ENCODE measurements around the gene STKLD1. TPM values are rescaled to one million over a fixed set of nuclear protein-coding genes. Genes with fewer than 3 reads are reported as not detected.

STKLD1 gene
- total RNA-seq, 1 donor from 2014 or later, result 1.2 TPM

DNA sequence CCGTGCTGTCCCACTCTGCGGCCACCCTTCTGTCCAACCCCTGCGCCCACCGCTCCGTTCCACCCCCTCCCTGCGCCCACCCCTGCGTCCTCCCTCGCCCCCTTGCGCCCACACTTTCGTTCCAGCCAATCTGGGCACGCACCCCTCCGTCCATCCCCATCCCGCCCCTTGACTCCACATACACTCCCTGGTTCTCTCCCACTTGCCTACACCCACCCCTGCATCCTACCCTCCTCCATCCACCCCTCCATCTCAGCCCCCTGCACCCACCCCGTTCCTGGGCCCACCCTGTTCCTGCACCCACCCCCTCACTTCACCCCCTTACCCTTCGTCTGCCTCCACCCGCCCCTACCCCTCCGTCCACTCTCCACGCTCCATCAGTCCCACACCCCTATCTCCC is 53.0 kb downstream of the STKLD1 start:
- Histone ChIP-seq H3K36me3 (no peaks in the 10 kb centered on the region), H3K4me3 (no peak overlapping the region)
- ATAC-seq, result peak; percentile 4

DNA sequence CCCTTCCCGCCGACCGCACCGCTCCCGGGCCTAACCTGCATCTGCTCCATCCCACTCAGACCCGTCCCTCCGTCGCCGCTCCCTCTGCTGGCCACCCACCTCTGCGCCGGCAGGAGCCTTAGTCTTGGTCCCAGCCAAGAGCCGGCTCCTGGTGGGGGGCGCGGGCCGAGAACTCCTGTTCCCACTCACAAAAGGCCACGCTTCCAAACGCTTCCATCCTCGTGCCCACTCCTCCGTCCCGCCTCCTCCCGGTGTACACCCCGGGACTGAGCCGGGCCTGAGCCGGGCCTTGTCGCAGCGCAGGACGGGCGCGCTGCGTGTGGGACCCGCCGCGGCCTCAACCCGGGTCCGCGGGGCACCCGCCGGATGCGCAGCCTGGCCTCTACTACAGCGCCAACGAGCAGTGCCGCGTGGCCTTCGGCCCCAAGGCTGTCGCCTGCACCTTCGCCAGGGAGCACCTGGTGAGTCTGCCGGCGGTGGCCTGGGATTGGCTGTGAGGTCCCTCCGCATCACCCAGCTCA is 53.5 kb downstream of the STKLD1 start:
- DNase-seq, result no peak

More for the DNA sequence above, 53.0 kb downstream of the STKLD1 start:
- H3K4me1 ChIP-seq, result peaks cover 3% of the 10 kb centered on the region
- TF ChIP-seq, protein P1, sequence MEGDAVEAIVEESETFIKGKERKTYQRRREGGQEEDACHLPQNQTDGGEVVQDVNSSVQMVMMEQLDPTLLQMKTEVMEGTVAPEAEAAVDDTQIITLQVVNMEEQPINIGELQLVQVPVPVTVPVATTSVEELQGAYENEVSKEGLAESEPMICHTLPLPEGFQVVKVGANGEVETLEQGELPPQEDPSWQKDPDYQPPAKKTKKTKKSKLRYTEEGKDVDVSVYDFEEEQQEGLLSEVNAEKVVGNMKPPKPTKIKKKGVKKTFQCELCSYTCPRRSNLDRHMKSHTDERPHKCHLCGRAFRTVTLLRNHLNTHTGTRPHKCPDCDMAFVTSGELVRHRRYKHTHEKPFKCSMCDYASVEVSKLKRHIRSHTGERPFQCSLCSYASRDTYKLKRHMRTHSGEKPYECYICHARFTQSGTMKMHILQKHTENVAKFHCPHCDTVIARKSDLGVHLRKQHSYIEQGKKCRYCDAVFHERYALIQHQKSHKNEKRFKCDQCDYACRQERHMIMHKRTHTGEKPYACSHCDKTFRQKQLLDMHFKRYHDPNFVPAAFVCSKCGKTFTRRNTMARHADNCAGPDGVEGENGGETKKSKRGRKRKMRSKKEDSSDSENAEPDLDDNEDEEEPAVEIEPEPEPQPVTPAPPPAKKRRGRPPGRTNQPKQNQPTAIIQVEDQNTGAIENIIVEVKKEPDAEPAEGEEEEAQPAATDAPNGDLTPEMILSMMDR (IDR thresholded peaks at IDR 0.05), result no peak
- H3K27ac ChIP-seq, result no peak overlapping the region
- intact Hi-C loops (cut with DNase I), result no loop called here
- DNase-seq, result no peak
- no peaks in the 10 kb centered on the region for H3K9me3 ChIP-seq
- peaks cover 29% of the 10 kb centered on the region for H3K27me3 ChIP-seq

DNA sequence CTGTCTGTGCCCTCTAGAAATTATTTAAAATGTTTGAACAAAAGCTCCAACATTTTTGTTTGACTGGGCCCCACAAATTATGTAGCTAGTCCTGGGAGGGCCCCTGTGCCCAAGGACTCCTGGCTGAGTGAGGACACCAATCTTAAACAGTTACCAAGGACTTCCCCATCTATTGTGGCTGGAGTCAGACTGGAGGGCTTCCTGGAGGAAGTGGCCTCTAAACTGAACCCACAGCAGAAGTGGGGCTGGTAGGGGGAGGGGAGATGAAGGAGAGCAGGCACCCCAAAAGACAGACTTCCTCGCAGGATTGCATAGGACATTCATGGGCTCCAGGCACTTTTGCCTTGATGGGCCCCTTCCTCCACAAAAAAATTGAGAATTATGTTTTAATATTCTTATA is 54.1 kb downstream of the STKLD1 start:
- H3K36me3 ChIP-seq, result no peaks in the 10 kb centered on the region
- peaks cover 29% of the 10 kb centered on the region for H3K27me3 ChIP-seq
- no peak for ATAC-seq
- no peak for DNase-seq
- H3K27ac ChIP-seq, result no peak overlapping the region
- H3K4me3 ChIP-seq, result no peak overlapping the region
- intact Hi-C loops (cut with DNase I), result no loop called here
- no peaks in the 10 kb centered on the region for H3K9me3 ChIP-seq
- TF ChIP-seq, protein P1 (IDR thresholded peaks at IDR 0.05), result no peak
- H3K4me1 ChIP-seq, result peaks cover 3% of the 10 kb centered on the region

More for the DNA sequence above, 53.5 kb downstream of the STKLD1 start:
- intact Hi-C loops (cut with DNase I), result no loop called here
- Histone ChIP-seq H3K4me1 (peaks cover 3% of the 10 kb centered on the region), H3K27me3 (peaks cover 29% of the 10 kb centered on the region), H3K4me3 (no peak overlapping the region), H3K36me3 (no peaks in the 10 kb centered on the region), H3K9me3 (no peaks in the 10 kb centered on the region), H3K27ac (no peak overlapping the region)
- TF ChIP-seq, protein P1 (IDR thresholded peaks at IDR 0.05), result peak; percentile 11
- peak; percentile 44 for ATAC-seq

DNA sequence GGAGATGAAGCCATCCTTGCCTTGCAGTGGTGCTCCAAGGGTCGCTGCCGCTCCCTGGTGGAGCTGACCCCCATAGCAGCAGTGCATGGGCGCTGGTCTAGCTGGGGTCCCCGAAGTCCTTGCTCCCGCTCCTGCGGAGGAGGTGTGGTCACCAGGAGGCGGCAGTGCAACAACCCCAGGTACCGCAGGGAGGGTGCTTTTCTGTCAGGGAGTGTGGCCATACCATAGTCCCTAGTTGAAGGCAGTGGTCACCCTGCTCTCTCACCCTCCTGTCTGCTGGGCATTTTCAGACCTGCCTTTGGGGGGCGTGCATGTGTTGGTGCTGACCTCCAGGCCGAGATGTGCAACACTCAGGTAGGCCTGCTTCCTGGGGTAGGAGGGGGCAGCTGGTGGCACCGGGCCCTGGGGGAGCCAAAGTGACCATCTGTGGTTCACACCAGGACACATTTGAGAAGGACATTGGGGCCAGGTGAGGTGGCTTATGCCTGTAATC is 57.2 kb downstream of the STKLD1 start:
- Histone ChIP-seq H3K9me3 (no peaks in the 10 kb centered on the region), H3K36me3 (no peaks in the 10 kb centered on the region), H3K27me3 (peaks cover 4% of the 10 kb centered on the region), H3K4me1 (peaks cover under 1% of the 10 kb centered on the region), H3K27ac (no peak overlapping the region), H3K4me3 (no peak overlapping the region)
- intact Hi-C loops (cut with DNase I), result no loop called here
- ATAC-seq, result no peak
- no peak for DNase-seq
- TF ChIP-seq, protein P1 (IDR thresholded peaks at IDR 0.05), result no peak

DNA sequence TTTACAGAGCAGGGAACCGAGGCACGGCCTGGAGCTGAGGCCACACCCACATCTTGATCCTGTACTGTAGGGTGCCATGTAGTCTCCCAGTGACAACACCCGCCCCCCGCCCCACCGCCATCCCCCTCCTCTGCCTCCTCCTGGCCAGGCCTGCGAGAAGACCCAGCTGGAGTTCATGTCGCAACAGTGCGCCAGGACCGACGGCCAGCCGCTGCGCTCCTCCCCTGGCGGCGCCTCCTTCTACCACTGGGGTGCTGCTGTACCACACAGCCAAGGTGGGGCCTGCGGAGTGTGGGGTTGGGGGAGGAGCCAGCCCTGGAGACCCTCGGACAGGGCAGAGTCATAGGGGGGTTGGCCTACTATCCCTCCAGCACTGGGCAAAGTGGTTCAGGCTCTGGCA is 60.5 kb downstream of the STKLD1 start:
- H3K27ac ChIP-seq, result no peak overlapping the region
- TF ChIP-seq, protein P1 (IDR thresholded peaks at IDR 0.05), result no peak
- H3K4me3 ChIP-seq, result no peak overlapping the region
- no peaks in the 10 kb centered on the region for H3K9me3 ChIP-seq
- ATAC-seq (no peak), DNase-seq (no peak)
- intact Hi-C loops (cut with DNase I), result no loop called here
- no peaks in the 10 kb centered on the region for H3K36me3 ChIP-seq
- no peaks in the 10 kb centered on the region for H3K27me3 ChIP-seq
- H3K4me1 ChIP-seq, result no peaks in the 10 kb centered on the region

Data from upper lobe of right lung (tissue), 1 donor.